Measurements from ENCODE around the gene ISG15.

- TF ChIP-seq ZNF274 (IDR thresholded peaks at IDR 0.05; ENCODE audit: low read depth, low read length), result no peak
- TF ChIP-seq YY1 (IDR thresholded peaks at IDR 0.05; ENCODE audit: insufficient read depth, insufficient read length), result no peak
- TF ChIP-seq SUZ12 (IDR thresholded peaks at IDR 0.05; ENCODE audit: extremely low read depth, insufficient read depth, insufficient read length), result no peak
Observed at GRCh38 chr1:1044455-1045078, 31.3 kb downstream of the ISG15 start.
